Skeletal muscle tissue (tissue), 4 donors: ENCODE results near the gene TEX2. TPM values are rescaled to one million over a fixed set of nuclear protein-coding genes. Genes with fewer than 3 reads are reported as not detected.

Source experiments
- H3K27ac ChIP-seq: one replicate; pipeline ENCODE4 v1.7.0; 2013; ENCODE audit warnings: mild to moderate bottlenecking, low read depth, low read length, inconsistent platforms
- H3K27me3 ChIP-seq, 3 donors: one replicate each; pipeline ENCODE4 v1.7.0; 2013; ENCODE audit warnings: low read length in 3 of 3; ENCODE audit not compliant: control insufficient read depth in 3 of 3, insufficient read depth in 3 of 3
- H3K36me3 ChIP-seq, 3 donors: one replicate each; pipeline ENCODE4 v1.7.0; 2013; ENCODE audit warnings: low read length in 3 of 3; ENCODE audit not compliant: control insufficient read depth in 3 of 3, insufficient read depth in 3 of 3
- H3K4me1 ChIP-seq, 3 donors: one replicate each; pipeline ENCODE4 v1.7.0; 2013; ENCODE audit warnings: low read length in 3 of 3, mild to moderate bottlenecking in 3 of 3; ENCODE audit not compliant: control insufficient read depth in 3 of 3, insufficient read depth in 3 of 3
- H3K4me3 ChIP-seq, 3 donors: one replicate each; pipeline ENCODE4 v1.7.0; 2013; ENCODE audit warnings: low read length in 3 of 3
- H3K9ac ChIP-seq, 3 donors: one replicate each; pipeline ENCODE4 v1.7.0; 2013; ENCODE audit warnings: low read length in 3 of 3, mild to moderate bottlenecking in 3 of 3, moderate library complexity in 2 of 3, low read depth in 1 of 3
- H3K9me3 ChIP-seq, 3 donors: one replicate each; pipeline ENCODE4 v1.7.0; 2013; ENCODE audit warnings: low read length in 3 of 3; ENCODE audit not compliant: control insufficient read depth in 3 of 3
- total RNA-seq: library from RNA; depleted of rRNA; stranded (reverse); fragments of >200 nt; gene quantifications from one replicate; pipeline ENCODE4 v1.2.3, GENCODE V29; 2014
- donor health status: Osteomylitis.

TEX2 gene
- total RNA-seq, 1 donor from 2014 or later, result 20.4 TPM

DNA sequence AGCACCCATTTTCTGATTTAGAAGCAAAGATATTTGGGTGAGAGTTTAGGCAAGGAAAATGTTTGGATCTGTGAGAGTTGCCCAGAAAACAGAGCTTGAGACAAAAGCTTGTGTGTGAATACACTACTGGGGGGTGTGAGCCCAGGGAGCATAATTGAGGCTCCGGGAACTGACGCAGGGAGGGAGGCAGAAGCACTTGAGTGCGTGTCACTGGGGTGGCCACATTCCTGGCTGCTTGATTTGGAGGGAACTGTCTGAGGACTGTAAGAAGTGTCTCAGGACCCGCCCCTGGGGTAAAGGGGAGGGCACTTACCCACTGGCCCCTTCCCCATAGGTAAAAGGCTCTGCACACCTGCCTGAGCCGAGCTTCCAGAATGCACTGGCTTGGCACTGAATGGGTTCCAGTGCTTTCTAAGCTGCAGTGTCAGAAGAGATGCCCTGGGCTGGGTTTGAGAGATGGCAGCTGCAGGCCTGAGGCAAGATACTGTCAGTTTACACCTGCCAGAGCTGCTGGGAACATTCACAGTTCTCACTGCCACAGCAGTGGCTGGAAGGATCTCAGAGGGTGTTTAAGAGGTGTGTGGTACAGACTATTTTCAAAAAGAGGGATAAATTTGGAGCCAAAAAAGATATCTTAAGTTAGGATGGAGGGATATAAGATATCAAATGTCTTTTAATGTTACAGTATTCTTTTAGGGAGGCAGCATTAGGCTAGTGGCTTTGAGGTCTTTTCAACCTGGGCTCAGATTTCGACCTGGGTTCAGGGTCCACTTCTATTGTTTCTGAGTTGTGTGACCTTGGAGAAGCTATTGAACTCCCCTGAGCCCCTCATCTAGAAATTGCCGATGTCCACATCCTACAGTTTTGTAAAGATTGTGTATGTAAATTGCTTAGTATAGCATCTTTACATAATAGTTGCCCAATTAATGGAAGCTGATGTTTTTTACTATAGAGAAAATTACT, 6.9 kb upstream of the TEX2 start:
- H3K9ac ChIP-seq, result no peak overlapping the region
- H3K4me1 ChIP-seq, result peaks cover 5% of the 10 kb centered on the region in 3 donors
- H3K36me3 ChIP-seq, result no peaks in the 10 kb centered on the region
- no peaks in the 10 kb centered on the region for H3K27me3 ChIP-seq
- no peak overlapping the region for H3K4me3 ChIP-seq
- no peak overlapping the region for H3K27ac ChIP-seq
- peaks cover 0 to 4% (median 0%) of the 10 kb centered on the region in 3 donors for H3K9me3 ChIP-seq

DNA sequence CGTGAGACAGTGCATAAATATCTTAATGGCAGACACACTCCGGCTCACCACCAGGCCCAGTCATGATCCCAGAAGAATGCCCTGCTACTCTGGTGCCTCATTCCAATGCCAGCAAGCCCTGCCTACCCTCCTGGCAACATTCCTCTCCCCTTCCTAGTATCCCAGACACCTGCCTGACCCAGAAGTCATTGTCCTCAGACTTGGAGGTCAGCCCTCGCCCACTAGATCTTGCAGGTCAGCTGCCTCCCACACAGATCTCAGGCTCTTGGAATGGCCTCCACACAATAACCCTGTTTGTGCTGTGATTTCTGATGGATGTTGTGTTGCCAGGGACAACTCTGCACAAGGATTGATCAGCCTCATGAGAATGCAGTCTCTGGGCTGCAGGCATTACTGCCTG, 1.8 kb upstream of the TEX2 start:
- no peaks in the 10 kb centered on the region for H3K36me3 ChIP-seq
- peak overlapping the region; percentile 83 for H3K27ac ChIP-seq
- H3K4me1 ChIP-seq, result peaks cover 45 to 46% (median 46%) of the 10 kb centered on the region in 3 donors
- H3K9me3 ChIP-seq, result no peaks in the 10 kb centered on the region
- peak overlapping the region in 2 of 3 donors; percentile 44 to 46 for H3K9ac ChIP-seq
- H3K27me3 ChIP-seq, result no peaks in the 10 kb centered on the region
- H3K4me3 ChIP-seq, result no peak overlapping the region

DNA sequence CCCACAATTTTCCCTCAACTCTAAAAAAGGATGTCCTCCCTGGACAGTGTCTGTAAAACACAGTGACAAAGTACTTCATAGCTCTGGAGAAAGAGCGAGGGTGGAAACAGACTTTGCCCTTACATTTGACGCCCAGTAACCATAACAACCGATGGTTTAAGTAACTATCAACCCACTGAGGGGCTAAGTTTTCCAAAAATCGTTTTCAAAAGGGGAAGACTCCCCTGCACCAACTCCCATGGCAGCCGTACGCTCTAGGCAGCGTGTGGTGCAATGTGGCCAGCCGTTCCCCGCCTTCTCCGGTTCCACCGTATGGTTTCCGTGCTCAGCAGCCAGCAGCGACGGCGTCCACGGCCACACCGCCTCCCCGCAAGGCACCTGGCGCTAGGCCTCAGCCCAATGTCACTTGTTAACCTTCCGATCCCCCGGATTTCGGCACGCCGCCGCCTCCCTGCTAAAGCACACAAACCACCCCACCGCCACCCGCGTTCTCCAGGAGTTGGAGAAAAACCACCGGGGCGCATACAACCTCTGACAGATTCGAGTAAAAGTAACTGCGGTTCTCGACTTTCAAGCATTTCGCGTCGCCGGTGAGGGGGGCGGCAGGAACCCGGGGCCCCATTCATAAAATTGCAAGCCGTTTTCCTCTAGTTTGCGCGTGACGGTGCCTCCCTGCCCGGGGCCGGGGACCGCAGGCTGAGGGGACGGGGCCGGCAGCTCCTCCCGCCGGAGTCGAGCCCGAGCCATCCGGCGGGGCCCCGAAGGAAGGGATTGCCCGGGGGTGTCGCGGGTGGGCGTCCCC, 661 bp downstream of the TEX2 start:
- Histone ChIP-seq H3K4me1 (peaks cover 54 to 57% (median 55%) of the 10 kb centered on the region in 3 donors), H3K9ac (peak overlapping the region; percentile 79 to 95 (median 89)), H3K36me3 (no peaks in the 10 kb centered on the region), H3K27ac (peak overlapping the region; percentile 96), H3K9me3 (no peaks in the 10 kb centered on the region), H3K27me3 (no peaks in the 10 kb centered on the region), H3K4me3 (peak overlapping the region; percentile 80 to 91 (median 85))

DNA sequence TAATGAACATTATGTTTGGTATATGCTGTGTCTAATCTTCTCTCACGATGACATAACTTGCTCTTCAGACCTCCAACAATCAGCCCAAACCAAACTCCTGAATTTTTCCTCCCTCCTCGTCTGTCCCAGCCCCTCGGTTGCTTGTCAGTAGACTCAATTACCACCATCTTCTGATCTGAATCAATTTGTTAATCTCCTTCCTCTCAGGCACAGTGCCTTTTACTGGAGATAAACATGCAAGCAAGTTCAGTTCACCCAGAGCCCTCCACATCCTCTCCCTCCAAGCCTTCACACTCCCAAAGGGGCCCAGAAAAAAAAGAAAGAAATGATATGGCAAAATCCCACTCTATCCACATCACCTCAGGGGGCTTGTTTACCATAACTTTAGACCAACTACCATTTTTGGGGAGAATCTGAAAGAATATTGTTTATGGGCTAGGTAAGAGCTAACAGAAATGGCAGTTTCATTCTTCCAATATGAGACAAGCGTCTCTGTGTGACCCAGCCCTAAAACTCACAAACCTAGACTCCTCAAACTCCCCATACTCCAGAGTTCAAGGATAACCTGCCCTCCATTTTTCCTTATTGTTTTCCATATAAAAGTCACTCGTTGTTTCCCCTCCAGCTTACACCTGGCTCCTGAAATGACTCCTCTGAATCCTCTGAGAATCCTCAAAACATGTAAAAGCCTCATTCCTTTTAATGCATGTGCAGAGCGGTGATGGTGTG, 1.5 kb downstream of the TEX2 start:
- Histone ChIP-seq H3K27ac (peak overlapping the region; percentile 96), H3K27me3 (no peaks in the 10 kb centered on the region), H3K4me3 (peak overlapping the region; percentile 80 to 91 (median 85)), H3K4me1 (peaks cover 57 to 60% (median 60%) of the 10 kb centered on the region in 3 donors), H3K9me3 (no peaks in the 10 kb centered on the region), H3K36me3 (no peaks in the 10 kb centered on the region), H3K9ac (peak overlapping the region; percentile 79 to 95 (median 89))

DNA sequence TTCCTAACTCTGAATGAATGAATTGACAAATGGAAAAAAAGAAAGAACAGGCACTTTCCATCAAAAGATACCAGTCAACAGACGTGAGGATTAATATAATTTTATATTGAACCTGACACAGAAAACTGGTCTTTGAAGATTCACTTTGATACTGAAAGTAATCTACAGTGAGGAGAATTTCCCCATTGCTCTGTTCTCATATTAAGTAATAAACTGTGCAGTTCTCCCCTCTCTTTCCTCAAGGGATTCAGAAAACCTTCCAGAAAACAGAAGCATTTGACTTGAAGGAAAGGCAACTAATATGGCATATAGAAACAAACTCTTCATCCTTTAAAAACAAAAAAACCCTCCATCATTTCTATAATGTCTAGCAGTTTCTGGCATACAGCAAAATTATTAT, 2.2 kb downstream of the TEX2 start:
- Histone ChIP-seq H3K9me3 (no peaks in the 10 kb centered on the region), H3K9ac (peak overlapping the region in 1 of 3 donors; percentile 89), H3K27ac (no peak overlapping the region), H3K27me3 (no peaks in the 10 kb centered on the region), H3K4me1 (peaks cover 60 to 66% (median 61%) of the 10 kb centered on the region in 3 donors), H3K36me3 (no peaks in the 10 kb centered on the region), H3K4me3 (no peak overlapping the region)

DNA sequence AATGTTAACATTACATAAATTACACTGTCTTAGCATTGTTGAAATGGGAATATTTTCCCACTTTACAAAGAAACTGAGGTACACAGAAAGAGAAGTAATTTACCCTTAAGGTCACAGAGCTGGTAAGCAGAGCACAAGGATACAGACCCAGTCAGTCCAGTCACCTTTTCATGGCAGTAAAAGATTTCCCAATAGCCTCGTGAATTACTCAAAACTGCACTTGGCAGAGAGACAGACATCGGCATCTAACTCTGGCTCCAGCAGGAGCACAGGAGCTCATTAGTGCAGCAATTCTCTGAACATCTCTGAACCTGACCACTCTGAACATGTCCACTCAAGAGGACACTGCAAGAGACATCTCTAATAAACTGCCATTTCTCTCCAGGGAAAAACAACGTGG, 3.1 kb downstream of the TEX2 start:
- Histone ChIP-seq H3K9ac (peak overlapping the region in 1 of 3 donors; percentile 16), H3K27me3 (no peaks in the 10 kb centered on the region), H3K36me3 (no peaks in the 10 kb centered on the region), H3K27ac (no peak overlapping the region), H3K4me1 (peaks cover 57 to 67% (median 58%) of the 10 kb centered on the region in 3 donors), H3K4me3 (no peak overlapping the region), H3K9me3 (no peaks in the 10 kb centered on the region)

DNA sequence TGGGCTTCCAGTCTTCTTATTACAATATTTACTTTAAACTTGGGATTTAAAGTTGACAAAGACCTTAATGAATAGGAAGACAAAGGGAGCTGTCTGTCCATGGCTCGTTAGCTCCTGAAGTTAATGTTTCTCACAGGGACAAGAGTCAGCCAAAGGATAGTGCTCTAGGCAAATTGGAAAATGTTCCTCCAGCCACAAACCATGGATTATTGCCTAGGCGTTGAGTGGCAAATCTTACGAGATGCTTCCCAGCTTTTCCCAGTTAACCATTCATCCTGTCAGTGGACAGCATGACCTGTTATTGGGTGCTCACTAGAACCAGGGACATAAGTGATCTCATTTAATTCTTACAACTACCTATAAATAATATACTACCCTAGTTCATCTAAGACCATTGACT, 3.6 kb downstream of the TEX2 start:
- H3K4me1 ChIP-seq, result peaks cover 56 to 67% (median 58%) of the 10 kb centered on the region in 3 donors
- no peak overlapping the region for H3K27ac ChIP-seq
- H3K27me3 ChIP-seq, result no peaks in the 10 kb centered on the region

DNA sequence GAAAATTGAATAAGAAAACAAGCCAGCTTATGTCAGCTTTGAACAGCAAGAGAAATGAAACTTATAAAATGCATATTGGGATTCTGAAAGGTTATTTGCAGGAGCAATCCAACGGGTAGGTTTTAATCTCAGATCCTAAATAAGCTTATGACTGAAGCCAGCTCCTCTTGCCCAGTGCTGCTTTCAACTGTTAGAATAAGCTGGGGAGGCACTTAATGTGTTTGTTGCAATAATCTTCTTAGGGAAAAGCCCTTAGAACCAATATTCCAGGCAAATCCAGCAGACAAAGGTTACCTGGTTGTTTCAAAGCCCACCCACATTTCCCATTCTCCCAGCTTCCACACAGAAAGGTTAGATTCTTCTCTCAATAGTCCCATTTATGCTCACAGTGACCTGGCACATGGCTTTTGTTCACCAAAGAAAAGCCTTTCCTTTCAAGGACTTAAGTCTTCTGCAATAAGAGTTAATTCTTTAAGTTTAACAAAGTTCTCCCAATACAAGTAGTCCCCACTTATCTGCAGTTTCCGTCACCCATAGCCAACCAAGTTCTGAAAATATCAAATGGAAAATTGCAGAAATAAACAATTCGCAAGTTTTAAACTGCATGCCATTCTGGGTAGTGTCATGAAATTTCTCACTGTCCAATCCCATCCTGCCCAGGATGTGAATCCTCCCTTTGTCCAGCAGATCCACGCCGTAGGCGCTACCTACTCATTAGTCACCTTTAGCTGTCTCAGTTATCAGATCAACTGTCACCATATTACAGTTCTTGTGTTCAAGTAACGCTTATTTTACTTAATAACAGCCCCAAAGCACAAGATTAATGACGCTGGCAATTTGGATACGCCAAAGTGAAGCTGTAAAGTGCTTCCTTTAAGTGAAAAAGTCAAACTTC, 5.9 kb downstream of the TEX2 start:
- H3K27me3 ChIP-seq, result no peaks in the 10 kb centered on the region
- no peak overlapping the region for H3K9ac ChIP-seq
- no peaks in the 10 kb centered on the region for H3K9me3 ChIP-seq
- H3K36me3 ChIP-seq, result no peaks in the 10 kb centered on the region
- no peak overlapping the region for H3K27ac ChIP-seq
- no peak overlapping the region for H3K4me3 ChIP-seq
- H3K4me1 ChIP-seq, result peaks cover 49 to 67% (median 52%) of the 10 kb centered on the region in 3 donors

More for the DNA sequence above, 3.6 kb downstream of the TEX2 start:
- H3K36me3 ChIP-seq, result no peaks in the 10 kb centered on the region
- no peak overlapping the region for H3K4me3 ChIP-seq
- H3K9ac ChIP-seq, result peak overlapping the region in 1 of 3 donors; percentile 16
- H3K9me3 ChIP-seq, result no peaks in the 10 kb centered on the region

DNA sequence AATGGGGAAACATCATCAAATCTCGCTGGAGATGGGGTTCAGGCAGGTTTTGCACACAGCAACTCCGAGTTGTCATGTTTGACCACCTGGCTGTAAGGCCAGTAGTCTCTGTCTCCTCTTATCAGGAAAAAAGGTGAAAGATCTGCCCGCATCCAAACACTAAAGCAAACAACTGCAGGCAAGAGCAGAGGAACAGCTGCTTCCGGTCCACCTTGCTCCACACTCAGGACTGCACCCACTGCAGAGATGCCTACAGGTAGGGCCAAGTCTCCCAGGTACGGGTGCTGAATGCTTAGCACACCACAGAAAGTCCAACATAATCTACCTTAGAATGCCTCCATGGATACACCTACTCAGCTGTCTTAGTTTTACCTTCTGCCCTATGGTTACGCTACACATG, 7.3 kb downstream of the TEX2 start:
- Histone ChIP-seq H3K36me3 (no peaks in the 10 kb centered on the region), H3K4me1 (peaks cover 42 to 61% (median 43%) of the 10 kb centered on the region in 3 donors), H3K4me3 (no peak overlapping the region), H3K27me3 (no peaks in the 10 kb centered on the region), H3K27ac (no peak overlapping the region), H3K9me3 (no peaks in the 10 kb centered on the region), H3K9ac (no peak overlapping the region)
